ENCODE results near the gene LCE1F. TPM values are rescaled to one million over a fixed set of nuclear protein-coding genes. Genes with fewer than 3 reads are reported as not detected.

LCE1F gene
- total RNA-seq, 1 experiment from 2014 or later, result not detected

DNA sequence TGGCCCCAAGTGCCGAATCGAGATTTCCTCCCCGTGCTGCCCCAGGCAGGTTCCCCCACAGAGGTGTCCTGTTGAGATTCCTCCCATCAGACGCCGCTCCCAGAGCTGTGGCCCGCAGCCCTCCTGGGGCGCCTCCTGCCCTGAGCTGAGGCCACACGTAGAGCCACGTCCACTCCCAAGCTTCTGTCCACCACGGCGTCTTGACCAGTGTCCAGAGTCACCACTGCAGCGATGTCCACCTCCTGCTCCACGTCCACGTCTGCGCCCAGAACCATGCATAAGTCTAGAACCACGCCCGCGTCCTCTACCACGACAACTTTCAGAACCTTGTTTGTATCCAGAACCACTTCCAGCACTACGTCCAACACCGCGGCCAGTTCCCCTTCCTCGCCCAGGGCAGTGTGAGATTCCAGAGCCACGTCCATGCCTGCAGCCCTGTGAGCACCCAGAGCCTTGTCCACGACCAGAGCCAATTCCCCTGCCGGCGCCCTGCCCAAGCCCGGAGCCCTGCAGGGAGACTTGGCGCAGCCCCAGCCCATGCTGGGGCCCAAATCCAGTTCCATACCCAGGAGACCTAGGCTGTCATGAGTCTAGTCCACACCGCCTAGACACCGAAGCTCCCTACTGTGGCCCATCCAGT lies 14.3 kb upstream of the LCE1F start:
- no peak overlapping the region for H3K4me2 ChIP-seq (ENCODE audit: low read length)
- DNase-seq (ENCODE audit: low read depth, low spot score), result no peak
- H2AFZ ChIP-seq (ENCODE audit: low read depth, low read length, poor library complexity, severe bottlenecking), result no peak overlapping the region
- H3K9ac ChIP-seq (ENCODE audit: low read length), result no peak overlapping the region
- H3K4me3 ChIP-seq (replicated peaks in 1 of 2; ENCODE audit: low read depth in 1 of 2, low read length in 2 of 2), result no peak overlapping the region
- CTCF ChIA-PET, result no interaction called here
- RAD21 ChIA-PET (ENCODE audit: low non-redundant PET in 1 of 2, low total read pairs in 2 of 2, uncharacterized antibody in 2 of 2, unreplicated experiment in 2 of 2), result no interaction called here
- no TSS peak for BruUV-seq (replicated peaks)
- H3K9me2 ChIP-seq (ENCODE audit: insufficient read depth), result no peaks in the 10 kb centered on the region
- intact Hi-C loops (cut with micrococcal nuclease), result no loop called here
- no peak for ATAC-seq
- H3K9me3 ChIP-seq (ENCODE audit: control insufficient read depth in 1 of 2, insufficient read depth in 1 of 2, low read depth in 1 of 2, low read length in 2 of 2), result no peaks in the 10 kb centered on the region
- no peak overlapping the region for H3K27ac ChIP-seq (ENCODE audit: low read depth, low read length)
- no peaks in the 10 kb centered on the region for H3K79me2 ChIP-seq (ENCODE audit: insufficient read depth, low read length)
- H3K4me1 ChIP-seq (ENCODE audit: control insufficient read depth in 1 of 2, insufficient read depth in 2 of 2, low read length in 2 of 2), result no peaks in the 10 kb centered on the region
- H4K20me1 ChIP-seq (ENCODE audit: insufficient read depth), result no peaks in the 10 kb centered on the region
- TF ChIP-seq JUND (IDR thresholded peaks at IDR 0.05) (no peak), RAD21 (IDR thresholded peaks at IDR 0.05; ENCODE audit: low read depth) (no peak), SRF (IDR thresholded peaks at IDR 0.05; ENCODE audit: low read depth) (no peak), CEBPB (IDR thresholded peaks at IDR 0.05; ENCODE audit: low read depth) (no peak), TCF7L2 (IDR thresholded peaks at IDR 0.05; ENCODE audit: borderline replicate concordance, extremely low read depth, insufficient read depth, insufficient read length) (no peak), YY1 (IDR thresholded peaks at IDR 0.05; ENCODE audit: extremely low read depth, insufficient replicate concordance, low read depth, low read length) (no peak), CBX3 (IDR thresholded peaks at IDR 0.05; ENCODE audit: low read depth) (no peak), EZH2phosphoT487 (IDR thresholded peaks at IDR 0.05; ENCODE audit: borderline replicate concordance) (no peak), EZH2 (IDR thresholded peaks at IDR 0.05) (no peak), SIN3A (IDR thresholded peaks at IDR 0.05; ENCODE audit: low read depth) (no peak), POLR2AphosphoS5 (IDR thresholded peaks at IDR 0.05; ENCODE audit: low read depth, low read length) (no peak), EGR1 (IDR thresholded peaks at IDR 0.05; ENCODE audit: low read depth) (no peak), ZFX (IDR thresholded peaks at IDR 0.05) (no peak), POLR2A (IDR thresholded peaks at IDR 0.05; ENCODE audit: borderline replicate concordance, extremely low read depth, insufficient read depth, insufficient read length) (no peak)
- TF ChIP-seq, protein P1, sequence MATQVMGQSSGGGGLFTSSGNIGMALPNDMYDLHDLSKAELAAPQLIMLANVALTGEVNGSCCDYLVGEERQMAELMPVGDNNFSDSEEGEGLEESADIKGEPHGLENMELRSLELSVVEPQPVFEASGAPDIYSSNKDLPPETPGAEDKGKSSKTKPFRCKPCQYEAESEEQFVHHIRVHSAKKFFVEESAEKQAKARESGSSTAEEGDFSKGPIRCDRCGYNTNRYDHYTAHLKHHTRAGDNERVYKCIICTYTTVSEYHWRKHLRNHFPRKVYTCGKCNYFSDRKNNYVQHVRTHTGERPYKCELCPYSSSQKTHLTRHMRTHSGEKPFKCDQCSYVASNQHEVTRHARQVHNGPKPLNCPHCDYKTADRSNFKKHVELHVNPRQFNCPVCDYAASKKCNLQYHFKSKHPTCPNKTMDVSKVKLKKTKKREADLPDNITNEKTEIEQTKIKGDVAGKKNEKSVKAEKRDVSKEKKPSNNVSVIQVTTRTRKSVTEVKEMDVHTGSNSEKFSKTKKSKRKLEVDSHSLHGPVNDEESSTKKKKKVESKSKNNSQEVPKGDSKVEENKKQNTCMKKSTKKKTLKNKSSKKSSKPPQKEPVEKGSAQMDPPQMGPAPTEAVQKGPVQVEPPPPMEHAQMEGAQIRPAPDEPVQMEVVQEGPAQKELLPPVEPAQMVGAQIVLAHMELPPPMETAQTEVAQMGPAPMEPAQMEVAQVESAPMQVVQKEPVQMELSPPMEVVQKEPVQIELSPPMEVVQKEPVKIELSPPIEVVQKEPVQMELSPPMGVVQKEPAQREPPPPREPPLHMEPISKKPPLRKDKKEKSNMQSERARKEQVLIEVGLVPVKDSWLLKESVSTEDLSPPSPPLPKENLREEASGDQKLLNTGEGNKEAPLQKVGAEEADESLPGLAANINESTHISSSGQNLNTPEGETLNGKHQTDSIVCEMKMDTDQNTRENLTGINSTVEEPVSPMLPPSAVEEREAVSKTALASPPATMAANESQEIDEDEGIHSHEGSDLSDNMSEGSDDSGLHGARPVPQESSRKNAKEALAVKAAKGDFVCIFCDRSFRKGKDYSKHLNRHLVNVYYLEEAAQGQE (IDR thresholded peaks at IDR 0.05; ENCODE audit: low read depth), result no peak
- POLR2A ChIA-PET, result no interaction called here
- no peaks in the 10 kb centered on the region for H3K36me3 ChIP-seq (ENCODE audit: control insufficient read depth in 1 of 2, insufficient read depth in 2 of 2, low read length in 2 of 2)
- peaks cover 38% of the 10 kb centered on the region; the same call in 1 of the 2 replicates for H3K27me3 ChIP-seq (ENCODE audit: insufficient read depth, low read length)
